ENCODE measurements around the gene LSM14A.
"Not testable (repeated sequence)": the region's sequence is repeated elsewhere in the genome, so short reads cannot be mapped to it uniquely, and the experiment has no call there.

The LSM14A gene

DNA sequence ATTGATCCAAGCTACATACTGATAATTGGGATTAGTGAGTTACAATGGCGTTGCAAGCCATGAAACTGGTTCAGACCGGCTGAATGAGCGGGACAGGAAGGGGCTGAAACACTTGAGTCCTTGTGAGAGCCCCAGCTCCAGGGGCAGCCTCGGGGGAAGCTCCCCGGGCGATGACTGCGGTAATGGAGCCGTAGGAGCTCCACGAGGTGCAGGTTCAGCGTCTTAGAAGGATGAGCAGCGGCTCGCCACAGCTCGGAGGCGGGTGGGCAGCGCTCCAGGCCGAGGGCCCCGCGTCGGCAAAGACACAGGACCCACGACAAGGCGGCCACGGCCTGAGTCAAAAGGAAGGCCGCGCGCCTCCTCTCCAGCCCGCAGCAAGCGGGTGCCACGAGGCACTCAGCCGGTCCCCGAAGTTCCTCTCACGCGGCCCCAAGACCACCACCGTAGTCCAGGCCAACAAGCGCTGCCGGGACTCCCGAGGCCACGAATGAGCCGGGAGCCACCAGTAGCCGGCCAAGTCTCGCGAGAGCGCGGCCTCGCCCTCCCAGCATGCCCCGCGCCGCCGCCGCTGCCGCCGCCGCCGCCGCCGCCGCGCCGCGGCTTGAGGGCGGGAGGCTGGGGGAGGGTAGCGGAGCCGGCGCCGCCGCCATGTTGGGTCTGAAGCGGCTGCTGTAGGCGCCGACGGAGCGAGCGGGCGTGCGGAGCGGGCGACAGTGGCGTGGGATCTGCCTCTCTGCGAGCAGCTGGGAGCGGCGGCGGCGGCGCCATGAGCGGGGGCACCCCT, at the start of gene LSM14A:
TSS of gene LSM14A (plus strand) at position 628 of the 784 bp plus-strand sequence. CDS start at position 767, 139 bp downstream.
- H3K9me3 ChIP-seq (ENCODE audit: control insufficient read depth, insufficient read depth, low read length) = no peaks in the 10 kb centered on the region
- 0 out of 2 replicates have a peak, but pooled peaks cover 3% of the 10 kb centered on the region for H3K36me3 ChIP-seq (ENCODE audit: insufficient read depth, low read length)
- peaks cover 4% of the 10 kb centered on the region for H3K4me1 ChIP-seq (ENCODE audit: insufficient read depth, low read length)
- H3K9ac ChIP-seq (ENCODE audit: low read depth, low read length) = peak within 1 kb of the TSS; percentile 90

- Histone ChIP-seq H3K36me3 (ENCODE audit: insufficient read depth, low read length) (no peaks in the 10 kb centered on the region), H3K9ac (ENCODE audit: low read depth, low read length) (no peak overlapping the region), H3K9me3 (ENCODE audit: control insufficient read depth, insufficient read depth, low read length) (no peaks in the 10 kb centered on the region), H3K4me1 (ENCODE audit: insufficient read depth, low read length) (no peaks in the 10 kb centered on the region)
Measured at GRCh38 chr19:34124828-34125227, 47.5 kb upstream of the LSM14A start.

- H3K4me1 ChIP-seq (ENCODE audit: insufficient read depth, low read length) = no peaks in the 10 kb centered on the region
- no peaks in the 10 kb centered on the region for H3K36me3 ChIP-seq (ENCODE audit: insufficient read depth, low read length)
- no peaks in the 10 kb centered on the region; the same call in 1 of the 2 replicates for H3K9me3 ChIP-seq (ENCODE audit: control insufficient read depth, insufficient read depth, low read length)
- H3K9ac ChIP-seq (ENCODE audit: low read depth, low read length) = no peak overlapping the region
Measured at GRCh38 chr19:34126966-34127365, 45.3 kb upstream of the LSM14A start.

DNA sequence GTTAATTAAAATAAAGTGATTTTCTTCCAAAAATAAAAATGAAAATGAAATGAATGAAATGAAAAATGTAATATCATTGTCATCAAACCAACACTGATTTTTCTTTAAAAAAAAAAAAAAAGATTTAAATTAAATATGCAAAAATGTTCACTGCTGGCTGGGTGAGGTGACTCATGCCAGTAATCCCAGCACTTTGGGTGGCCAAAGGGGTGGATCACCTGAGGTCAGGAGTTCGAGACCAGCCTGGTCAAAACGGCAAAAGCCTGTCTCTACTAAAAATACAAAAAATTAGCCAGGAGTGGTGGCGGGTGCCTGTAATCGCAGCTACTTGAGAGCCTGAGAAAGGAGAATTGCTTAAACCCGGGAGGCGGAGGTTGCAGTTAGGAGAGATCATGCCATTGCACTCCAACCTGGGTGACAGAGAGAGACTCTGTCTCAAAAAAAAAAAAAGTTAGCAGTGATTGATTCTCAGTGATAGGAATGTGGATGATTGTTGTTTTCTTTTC, 44.6 kb upstream of the LSM14A start:
- no peaks in the 10 kb centered on the region for H3K36me3 ChIP-seq (ENCODE audit: insufficient read depth, low read length)
- H3K4me1 ChIP-seq (ENCODE audit: insufficient read depth, low read length) = no peaks in the 10 kb centered on the region
- H3K9ac ChIP-seq (ENCODE audit: low read depth, low read length) = no peak overlapping the region
- H3K9me3 ChIP-seq (ENCODE audit: control insufficient read depth, insufficient read depth, low read length) = no peaks in the 10 kb centered on the region; the same call in 1 of the 2 replicates

DNA sequence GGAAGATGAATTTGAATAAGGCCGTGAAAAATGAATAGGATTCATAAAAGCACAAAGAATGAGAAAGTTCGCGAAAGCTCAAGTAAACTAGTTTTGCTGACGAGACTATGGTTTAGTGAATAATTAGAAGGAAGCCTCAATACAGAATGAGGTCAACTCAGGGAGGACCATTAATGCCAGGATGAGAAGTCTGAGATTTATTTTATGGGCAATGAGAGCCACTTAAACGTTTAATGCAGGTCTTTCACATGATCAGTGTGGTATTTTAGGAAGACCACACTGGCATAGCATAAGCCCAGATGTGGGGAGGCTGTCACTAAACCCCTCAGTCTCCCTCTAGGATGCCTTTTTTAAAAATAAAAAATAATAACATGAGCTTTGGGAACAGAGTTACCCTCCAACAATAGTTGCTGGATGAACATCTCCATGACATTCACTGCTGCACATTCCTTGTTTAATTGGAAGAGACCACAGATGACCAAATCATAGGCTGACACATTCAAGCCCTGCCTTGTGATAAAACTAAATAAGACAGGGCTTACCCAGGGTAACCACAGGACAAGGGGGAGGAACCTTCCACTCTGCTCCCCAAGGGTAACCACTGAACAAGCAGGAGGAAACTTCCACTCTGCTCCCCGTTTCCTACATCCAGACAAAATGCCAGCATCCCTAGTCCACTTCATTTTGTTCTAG, 43.6 kb upstream of the LSM14A start:
- H3K9me3 ChIP-seq (ENCODE audit: control insufficient read depth, insufficient read depth, low read length) = no peaks in the 10 kb centered on the region; the same call in 1 of the 2 replicates
- H3K9ac ChIP-seq (ENCODE audit: low read depth, low read length) = no peak overlapping the region
- H3K36me3 ChIP-seq (ENCODE audit: insufficient read depth, low read length) = no peaks in the 10 kb centered on the region
- no peaks in the 10 kb centered on the region for H3K4me1 ChIP-seq (ENCODE audit: insufficient read depth, low read length)

- no peaks in the 10 kb centered on the region; the same call in 1 of the 2 replicates for H3K9me3 ChIP-seq (ENCODE audit: control insufficient read depth, insufficient read depth, low read length)
- H3K4me1 ChIP-seq (ENCODE audit: insufficient read depth, low read length) = no peaks in the 10 kb centered on the region
- no peaks in the 10 kb centered on the region for H3K36me3 ChIP-seq (ENCODE audit: insufficient read depth, low read length)
- no peak overlapping the region for H3K9ac ChIP-seq (ENCODE audit: low read depth, low read length)
Measured at GRCh38 chr19:34131100-34131499, 41.2 kb upstream of the LSM14A start.

- not testable (repeated sequence) for H3K4me1 ChIP-seq (ENCODE audit: insufficient read depth, low read length); H3K9me3 ChIP-seq (ENCODE audit: control insufficient read depth, insufficient read depth, low read length); H3K36me3 ChIP-seq (ENCODE audit: insufficient read depth, low read length); H3K9ac ChIP-seq (ENCODE audit: low read depth, low read length)
Measured at GRCh38 chr19:34132145-34132544, 40.2 kb upstream of the LSM14A start.

DNA sequence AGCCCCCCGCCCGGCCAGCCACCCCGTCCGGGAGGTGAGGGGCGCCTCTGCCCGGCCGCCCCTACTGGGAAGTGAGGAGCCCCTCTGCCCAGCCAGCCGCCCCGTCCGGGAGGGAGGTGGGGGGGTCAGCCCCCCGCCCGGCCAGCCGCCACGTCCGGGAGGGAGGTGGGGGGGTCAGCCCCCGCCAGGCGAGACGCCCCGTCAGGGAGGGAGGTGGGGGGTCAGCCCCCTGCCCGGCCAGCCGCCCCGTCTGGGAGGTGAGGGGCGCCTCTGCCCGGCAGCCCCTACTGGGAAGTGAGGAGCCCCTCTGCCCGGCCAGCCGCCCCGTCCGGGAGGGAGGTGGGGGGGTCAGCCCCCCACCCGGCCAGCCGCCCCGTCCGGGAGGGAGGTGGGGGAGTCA, 39.6 kb upstream of the LSM14A start:
- H3K9me3 ChIP-seq (ENCODE audit: control insufficient read depth, insufficient read depth, low read length) = not testable (repeated sequence)

GRCh38 chr19:34134190-34135053, 37.9 kb upstream of the LSM14A start:
- peak overlapping the region; percentile 92 for H3K9ac ChIP-seq (ENCODE audit: low read depth, low read length)
- no peaks in the 10 kb centered on the region for H3K4me1 ChIP-seq (ENCODE audit: insufficient read depth, low read length)
- H3K36me3 ChIP-seq (ENCODE audit: insufficient read depth, low read length) = no peaks in the 10 kb centered on the region
- no peaks in the 10 kb centered on the region; the same call in 1 of the 2 replicates for H3K9me3 ChIP-seq (ENCODE audit: control insufficient read depth, insufficient read depth, low read length)

More for the DNA sequence above, 39.6 kb upstream of the LSM14A start:
- H3K36me3 ChIP-seq (ENCODE audit: insufficient read depth, low read length); H3K4me1 ChIP-seq (ENCODE audit: insufficient read depth, low read length); H3K9ac ChIP-seq (ENCODE audit: low read depth, low read length): not testable (repeated sequence)

DNA sequence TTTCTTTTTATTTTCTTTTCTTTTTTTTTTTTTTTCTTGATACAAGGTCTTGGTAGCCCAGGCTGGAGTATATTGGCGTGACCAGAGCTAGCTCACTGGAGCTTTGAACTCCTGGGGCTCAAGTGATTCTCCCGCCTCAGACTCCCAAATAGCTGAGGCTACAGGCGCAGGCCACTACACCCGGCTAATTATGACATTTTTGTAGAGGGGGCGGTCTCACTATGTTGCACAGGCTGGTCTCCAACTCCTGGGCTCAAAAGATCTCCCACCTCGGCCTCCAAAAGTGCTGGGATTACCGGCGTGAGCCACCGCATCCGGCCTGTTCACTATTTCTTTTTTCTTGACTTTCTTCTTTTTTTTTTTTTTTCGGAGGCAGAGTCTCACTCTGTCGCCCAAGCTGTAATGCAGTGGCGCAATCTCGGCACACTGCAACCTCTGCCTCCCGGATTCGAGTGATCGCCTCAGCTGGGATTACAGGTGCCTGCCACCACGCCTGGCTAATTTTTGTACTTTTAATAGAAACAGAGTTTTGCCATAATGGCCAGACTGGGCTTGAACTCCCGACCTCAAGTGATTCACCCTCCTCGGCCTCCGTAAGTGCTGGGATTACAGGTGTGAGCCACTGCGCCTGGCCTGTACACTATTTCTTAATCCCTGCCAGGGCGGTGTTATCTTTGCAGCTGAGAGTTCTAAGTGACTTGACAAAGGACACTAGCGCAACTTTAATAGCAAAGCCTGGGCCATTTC, 37.1 kb upstream of the LSM14A start:
- no peaks in the 10 kb centered on the region for H3K4me1 ChIP-seq (ENCODE audit: insufficient read depth, low read length)
- no peaks in the 10 kb centered on the region for H3K36me3 ChIP-seq (ENCODE audit: insufficient read depth, low read length)
- no peaks in the 10 kb centered on the region; the same call in 1 of the 2 replicates for H3K9me3 ChIP-seq (ENCODE audit: control insufficient read depth, insufficient read depth, low read length)
- peak overlapping the region; percentile 92 for H3K9ac ChIP-seq (ENCODE audit: low read depth, low read length)

GRCh38 chr19:34135821-34136611, 36.3 kb upstream of the LSM14A start:
- no peaks in the 10 kb centered on the region; the same call in 1 of the 2 replicates for H3K9me3 ChIP-seq (ENCODE audit: control insufficient read depth, insufficient read depth, low read length)
- H3K9ac ChIP-seq (ENCODE audit: low read depth, low read length) = no peak overlapping the region
- H3K4me1 ChIP-seq (ENCODE audit: insufficient read depth, low read length) = no peaks in the 10 kb centered on the region
- no peaks in the 10 kb centered on the region for H3K36me3 ChIP-seq (ENCODE audit: insufficient read depth, low read length)

DNA sequence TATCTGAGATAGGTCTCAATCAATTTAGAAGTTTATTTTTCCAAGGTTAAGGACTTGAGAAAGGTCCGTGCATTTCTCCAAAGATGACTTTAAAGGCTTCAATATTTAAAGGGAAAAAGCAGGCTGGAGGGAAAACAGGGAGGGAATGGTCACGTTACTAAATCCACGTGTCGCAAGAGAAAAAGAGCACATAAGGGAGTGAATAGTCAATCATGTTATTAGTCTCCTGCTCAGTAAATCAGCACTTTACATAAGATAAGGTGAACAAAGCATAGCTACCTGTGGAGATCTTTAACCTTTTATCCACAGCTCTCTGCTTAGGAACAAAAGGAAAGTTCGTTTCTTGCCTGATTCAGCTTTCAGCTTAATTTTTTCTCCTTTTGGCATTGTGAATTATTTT, 31.3 kb upstream of the LSM14A start:
- Histone ChIP-seq H3K4me1 (ENCODE audit: insufficient read depth, low read length) (no peaks in the 10 kb centered on the region), H3K9ac (ENCODE audit: low read depth, low read length) (no peak overlapping the region), H3K36me3 (ENCODE audit: insufficient read depth, low read length) (no peaks in the 10 kb centered on the region), H3K9me3 (ENCODE audit: control insufficient read depth, insufficient read depth, low read length) (no peaks in the 10 kb centered on the region)

DNA sequence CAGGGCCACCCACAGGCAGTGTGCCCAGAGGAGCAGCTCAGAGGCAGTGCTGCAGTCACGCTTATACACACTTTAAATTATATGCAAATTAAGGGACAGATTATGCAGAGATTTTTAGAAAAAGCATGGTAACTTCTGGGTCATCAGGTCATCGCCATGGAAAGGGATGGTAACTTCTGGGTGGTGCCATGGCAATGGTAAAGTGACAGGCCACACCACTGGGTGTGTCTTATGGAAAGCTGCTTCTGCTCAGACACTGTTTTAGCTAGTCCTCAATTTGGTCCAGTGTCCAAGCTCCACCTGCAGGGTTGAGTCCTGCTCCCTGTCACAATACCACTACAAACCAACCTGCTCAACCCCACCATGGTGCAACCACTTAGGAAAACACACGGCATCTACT, 29.9 kb upstream of the LSM14A start:
- Histone ChIP-seq H3K9me3 (ENCODE audit: control insufficient read depth, insufficient read depth, low read length) (no peaks in the 10 kb centered on the region), H3K36me3 (ENCODE audit: insufficient read depth, low read length) (no peaks in the 10 kb centered on the region), H3K4me1 (ENCODE audit: insufficient read depth, low read length) (no peaks in the 10 kb centered on the region), H3K9ac (ENCODE audit: low read depth, low read length) (no peak overlapping the region)

All from ES-I3 (cell line).